ENCODE results near the gene SH3RF3. TPM values are rescaled to one million over a fixed set of nuclear protein-coding genes. Genes with fewer than 3 reads are reported as not detected.

The SH3RF3 gene
- total and polyA plus RNA-seq, 4 donors = 2.9 to 9.7 (median 8.6) TPM

GRCh38 chr2:109398366-109399015 lies 269.5 kb downstream of the SH3RF3 start:
- H3K27ac ChIP-seq (ENCODE audit: low read depth in 1 of 2, low read length in 1 of 2) = no peak overlapping the region
- WGBS, 2 donors = 96 to 98% methylated on average over 22 of the region's 22 CpGs
- DNase-seq (no peak), ATAC-seq (ENCODE audit: insufficient read depth, low FRiP score) (no peak)
- peaks cover 0 to 7% (median 4%) of the 10 kb centered on the region in 4 donors for H3K36me3 ChIP-seq (ENCODE audit: control insufficient read depth in 4 of 4, insufficient read depth in 4 of 4, low read length in 4 of 4)
- TF ChIP-seq CTCF (IDR thresholded peaks at IDR 0.05; ENCODE audit: control extremely low read depth, extremely low read depth) = no peak
- H3K9me3 ChIP-seq (ENCODE audit: control insufficient read depth in 4 of 4, insufficient read depth in 3 of 4, low read length in 3 of 4) = peaks cover 0 to 5% (median 0%) of the 10 kb centered on the region in 4 donors
- peaks cover 0 to 6% (median 0%) of the 10 kb centered on the region in 5 donors for H3K4me1 ChIP-seq (ENCODE audit: control insufficient read depth in 5 of 5, insufficient read depth in 5 of 5, low read length in 5 of 5)
- no peak overlapping the region for H3K4me3 ChIP-seq
- no peak overlapping the region for H3K9ac ChIP-seq (ENCODE audit: insufficient read depth in 1 of 2, low read length in 2 of 2)
- no peaks in the 10 kb centered on the region for H3K27me3 ChIP-seq (ENCODE audit: control insufficient read depth in 3 of 3, insufficient read depth in 3 of 3, low read length in 2 of 3)

- H3K4me1 ChIP-seq (ENCODE audit: control insufficient read depth in 5 of 5, insufficient read depth in 5 of 5, low read length in 5 of 5) = peaks cover 0 to 6% (median 0%) of the 10 kb centered on the region in 5 donors
- DNase-seq = peak in 1 of 3 donors; percentile 41
- ATAC-seq (ENCODE audit: insufficient read depth, low FRiP score) = no peak
- H3K27me3 ChIP-seq (ENCODE audit: control insufficient read depth in 3 of 3, insufficient read depth in 3 of 3, low read length in 2 of 3) = no peaks in the 10 kb centered on the region
- H3K27ac ChIP-seq (ENCODE audit: low read depth in 1 of 2, low read length in 1 of 2) = no peak overlapping the region
- no peak overlapping the region for H3K9ac ChIP-seq (ENCODE audit: insufficient read depth in 1 of 2, low read length in 2 of 2)
- no peak overlapping the region for H3K4me3 ChIP-seq
- H3K36me3 ChIP-seq (ENCODE audit: control insufficient read depth in 4 of 4, insufficient read depth in 4 of 4, low read length in 4 of 4) = peaks cover 0 to 7% (median 4%) of the 10 kb centered on the region in 4 donors
- peaks cover 0 to 5% (median 0%) of the 10 kb centered on the region in 4 donors for H3K9me3 ChIP-seq (ENCODE audit: control insufficient read depth in 4 of 4, insufficient read depth in 3 of 4, low read length in 3 of 4)
- no peak for TF ChIP-seq CTCF (IDR thresholded peaks at IDR 0.05; ENCODE audit: control extremely low read depth, extremely low read depth)
- 71 to 92% methylated on average over 6 of the region's 6 CpGs for WGBS, 2 donors
Observed at GRCh38 chr2:109399066-109399465, 270.1 kb downstream of the SH3RF3 start.

GRCh38 chr2:109400102-109400501 lies 271.1 kb downstream of the SH3RF3 start:
- H3K4me3 ChIP-seq = no peak overlapping the region
- TF ChIP-seq CTCF (IDR thresholded peaks at IDR 0.05; ENCODE audit: control extremely low read depth, extremely low read depth) = no peak
- H3K9ac ChIP-seq (ENCODE audit: insufficient read depth in 1 of 2, low read length in 2 of 2) = no peak overlapping the region
- H3K9me3 ChIP-seq (ENCODE audit: control insufficient read depth in 4 of 4, insufficient read depth in 3 of 4, low read length in 3 of 4) = peaks cover 0 to 5% (median 0%) of the 10 kb centered on the region in 4 donors
- peaks cover 0 to 5% (median 4%) of the 10 kb centered on the region in 4 donors for H3K36me3 ChIP-seq (ENCODE audit: control insufficient read depth in 4 of 4, insufficient read depth in 4 of 4, low read length in 4 of 4)
- ATAC-seq (ENCODE audit: insufficient read depth, low FRiP score) (no peak), DNase-seq (no peak)
- WGBS, 2 donors = 90 to 99% methylated on average over 7 of the region's 7 CpGs
- no peaks in the 10 kb centered on the region for H3K27me3 ChIP-seq (ENCODE audit: control insufficient read depth in 3 of 3, insufficient read depth in 3 of 3, low read length in 2 of 3)
- no peak overlapping the region for H3K27ac ChIP-seq (ENCODE audit: low read depth in 1 of 2, low read length in 1 of 2)
- peaks cover 0 to 7% (median 0%) of the 10 kb centered on the region in 5 donors for H3K4me1 ChIP-seq (ENCODE audit: control insufficient read depth in 5 of 5, insufficient read depth in 5 of 5, low read length in 5 of 5)

Data from lung (tissue), 12 donors.